Esophagus squamous epithelium (tissue), 4 donors: Measurements from ENCODE around the gene LIMCH1.

Source experiments
- CTCF ChIP-seq, 6 experiments: fragments of 450-650 bp in 4 of 6; fragments of 200-600 bp in 2 of 6; sonication (generic) in 2 of 6; IDR thresholded peaks; one replicate each; pipeline ENCODE4 v1.5.1; 2016 to 2019; ENCODE audit warnings: antibody characterized with exemption in 6 of 6, mild to moderate bottlenecking in 4 of 6, moderate library complexity in 4 of 6
- POLR2A ChIP-seq, 4 donors: fragments of 450-650 bp; IDR thresholded peaks; one replicate each; pipeline ENCODE4 v1.6.1; 2017; ENCODE audit warnings: antibody characterized with exemption in 4 of 4, mild to moderate bottlenecking in 4 of 4, moderate library complexity in 3 of 4

- TF ChIP-seq CTCF (IDR thresholded peaks at IDR 0.05) = no peak
- no peak for TF ChIP-seq POLR2A (IDR thresholded peaks at IDR 0.05)
Measured at GRCh38 chr4:41746025-41746439, 208.1 kb downstream of the LIMCH1 start.
